Keratinocyte (primary cell): Measurements from ENCODE around the gene TBRG4.

Source experiments
- EZH2 ChIP-seq: IDR thresholded peaks from one replicate; pipeline ENCODE4 v1.6.1; 2012; ENCODE audit warnings: inconsistent platforms, mild to moderate bottlenecking, low read length, moderate library complexity
- TF ChIP-seq, protein P1 (sequence below), 3 experiments: IDR thresholded peaks in 1 of 3; conservative IDR thresholded peaks in 1 of 3; optimal IDR thresholded peaks in 1 of 3; 2 replicates in 2 of 3; 3 replicates in 1 of 3; pipeline versions ENCODE3 to v1.5.1; 2011; ENCODE audit warnings: low read length in 3 of 3, mild to moderate bottlenecking in 3 of 3, moderate library complexity in 2 of 3, control low read depth in 1 of 3, inconsistent platforms in 1 of 3; ENCODE audit not compliant: insufficient read depth in 2 of 3; ENCODE audit errors: extremely low read depth in 1 of 3

DNA sequence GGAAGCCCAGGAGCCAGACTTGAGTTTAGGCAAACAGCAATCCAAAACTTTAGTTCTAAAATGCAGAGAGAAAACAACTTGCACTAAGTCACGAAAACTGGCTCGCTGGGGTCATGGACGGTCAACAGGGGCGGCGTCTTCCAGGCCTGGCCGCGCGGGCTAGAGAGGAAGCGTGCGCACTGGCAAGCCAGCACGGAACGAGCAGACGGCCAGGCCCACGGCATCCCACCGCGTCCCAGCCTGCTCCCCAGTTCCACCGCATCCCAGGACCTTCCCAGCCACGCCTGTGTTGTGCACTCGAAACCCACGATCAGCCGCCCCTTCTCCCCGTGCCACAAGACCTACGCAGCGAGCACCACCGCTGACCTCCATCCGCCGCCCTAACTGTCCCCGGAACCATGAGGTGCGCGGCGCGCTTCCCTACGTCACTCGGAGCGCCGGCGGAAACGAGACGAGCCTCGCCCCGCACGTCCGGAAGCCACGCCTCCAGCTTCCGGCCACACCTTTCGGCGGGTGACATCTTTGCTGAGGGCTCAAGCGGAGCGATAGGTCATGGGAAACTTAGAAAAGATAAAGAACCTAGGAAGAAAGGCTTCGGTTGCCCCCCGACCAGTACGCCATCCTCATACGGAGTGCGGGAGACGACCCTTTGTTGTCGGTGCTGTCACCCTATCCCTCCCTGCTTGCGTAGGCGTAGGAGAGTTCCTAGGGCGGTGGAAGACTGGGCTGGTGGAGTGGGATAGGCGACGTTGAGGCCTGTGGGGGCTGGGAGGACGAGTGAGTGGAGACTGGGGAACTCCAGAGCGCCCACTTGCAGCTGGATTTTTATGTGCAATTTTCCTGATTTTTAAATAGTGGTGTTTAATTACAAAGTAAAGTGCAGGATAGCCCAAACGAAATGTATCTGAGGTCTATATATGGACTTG, at the start of gene TBRG4:
- TF ChIP-seq, protein P1, sequence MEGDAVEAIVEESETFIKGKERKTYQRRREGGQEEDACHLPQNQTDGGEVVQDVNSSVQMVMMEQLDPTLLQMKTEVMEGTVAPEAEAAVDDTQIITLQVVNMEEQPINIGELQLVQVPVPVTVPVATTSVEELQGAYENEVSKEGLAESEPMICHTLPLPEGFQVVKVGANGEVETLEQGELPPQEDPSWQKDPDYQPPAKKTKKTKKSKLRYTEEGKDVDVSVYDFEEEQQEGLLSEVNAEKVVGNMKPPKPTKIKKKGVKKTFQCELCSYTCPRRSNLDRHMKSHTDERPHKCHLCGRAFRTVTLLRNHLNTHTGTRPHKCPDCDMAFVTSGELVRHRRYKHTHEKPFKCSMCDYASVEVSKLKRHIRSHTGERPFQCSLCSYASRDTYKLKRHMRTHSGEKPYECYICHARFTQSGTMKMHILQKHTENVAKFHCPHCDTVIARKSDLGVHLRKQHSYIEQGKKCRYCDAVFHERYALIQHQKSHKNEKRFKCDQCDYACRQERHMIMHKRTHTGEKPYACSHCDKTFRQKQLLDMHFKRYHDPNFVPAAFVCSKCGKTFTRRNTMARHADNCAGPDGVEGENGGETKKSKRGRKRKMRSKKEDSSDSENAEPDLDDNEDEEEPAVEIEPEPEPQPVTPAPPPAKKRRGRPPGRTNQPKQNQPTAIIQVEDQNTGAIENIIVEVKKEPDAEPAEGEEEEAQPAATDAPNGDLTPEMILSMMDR (optimal IDR thresholded peaks at IDR 0.05 in 1 of 3, IDR thresholded peaks at IDR 0.05 in 1 of 3, conservative IDR thresholded peaks at IDR 0.05 in 1 of 3; ENCODE audit: extremely low read depth in 1 of 3, insufficient read depth in 2 of 3, low read length in 3 of 3), result peak in 1 of 3 experiments; percentile 49
- TF ChIP-seq EZH2, result no peak
